Smooth muscle cell (in vitro differentiated cells): Measurements from ENCODE around the gene BMAL2. TPM values are rescaled to one million over a fixed set of nuclear protein-coding genes. Genes with fewer than 3 reads are reported as not detected.

ENCODE experiments used
- DNase-seq: peaks from one replicate; lab custom pipeline; 2025; ENCODE audit not compliant: unreplicated experiment; lab: John Stamatoyannopoulos, UW
- H2AFZ ChIP-seq: fragments of 200-600 bp; sonication (generic); 2 replicates; pipeline ENCODE4 v1.6.0; 2016; ENCODE audit warnings: antibody characterized with exemption, low read depth, mild to moderate bottlenecking
- H3F3A ChIP-seq: fragments of 200-600 bp; sonication (generic); 2 replicates; pipeline ENCODE4 v1.6.0; 2017; ENCODE audit warnings: antibody characterized with exemption, low read depth
- H3K27ac ChIP-seq: fragments of 200-600 bp; sonication (generic); 2 replicates; pipeline ENCODE4 v1.5.1; 2016; ENCODE audit warnings: low read depth, mild to moderate bottlenecking
- H3K27me3 ChIP-seq: fragments of 200-600 bp; sonication (generic); 2 replicates; pipeline ENCODE4 v1.6.1; 2016; ENCODE audit warnings: low read depth, mild to moderate bottlenecking
- H3K36me3 ChIP-seq: fragments of 200-600 bp; sonication (generic); 2 replicates; pipeline ENCODE4 v1.5.1; 2016; ENCODE audit warnings: low read depth
- H3K4me1 ChIP-seq: fragments of 200-600 bp; sonication (generic); 2 replicates; pipeline ENCODE4 v1.5.1; 2016; ENCODE audit warnings: low read depth
- H3K4me2 ChIP-seq: fragments of 200-600 bp; sonication (generic); 2 replicates; pipeline ENCODE4 v1.6.0; 2016; ENCODE audit warnings: mild to moderate bottlenecking
- H3K4me3 ChIP-seq: fragments of 200-600 bp; sonication (generic); 2 replicates; pipeline ENCODE4 v1.5.1; 2016; ENCODE audit warnings: mild to moderate bottlenecking
- H3K79me2 ChIP-seq: fragments of 200-600 bp; sonication (generic); 2 replicates; pipeline ENCODE4 v1.6.0; 2016; ENCODE audit warnings: low read depth, mild to moderate bottlenecking
- H3K9ac ChIP-seq: fragments of 200-600 bp; sonication (generic); 2 replicates; pipeline ENCODE4 v1.6.0; 2016; ENCODE audit warnings: low read depth
- H3K9me3 ChIP-seq: fragments of 200-600 bp; sonication (generic); replicated peaks from 2 replicates; pipeline ENCODE4 v1.5.1; 2016; ENCODE audit warnings: low read depth
- H4K20me1 ChIP-seq: fragments of 200-600 bp; sonication (generic); 2 replicates; pipeline ENCODE4 v1.6.0; 2016; ENCODE audit warnings: low read depth
- WGBS: methylation state at CpG from one replicate; pipeline ENCODE4 v1.1.7; 2016; ENCODE audit warnings: low lambda C conversion rate; 5-methylcytosine and 5-hydroxymethylcytosine counted together
- polyA plus RNA-seq: library from polyadenylated mRNA; unstranded; fragments of >200 nt; fragmentation: Nextera tagmentation; extraction: Ambion mirVana; gene quantifications from 2 replicates; pipeline ENCODE4 v1.2.1, GENCODE V29; 2016
- total RNA-seq: library from RNA; depleted of rRNA; stranded (reverse); fragments of >200 nt; gene quantifications from 2 replicates; pipeline ENCODE4 v1.2.3, GENCODE V29; 2014
- TF ChIP-seq, protein P1 (sequence below): fragments of 200-600 bp; sonication (generic); IDR thresholded peaks from 2 replicates; pipeline ENCODE4 v1.5.1; 2017; ENCODE audit warnings: borderline replicate concordance, mild to moderate bottlenecking, antibody characterized with exemption; ENCODE audit not compliant: insufficient read depth, poor library complexity, severe bottlenecking

BMAL2 gene
- total and polyA plus RNA-seq, 2 experiments from 2014 or later: 6.2 to 13.6 TPM

DNA sequence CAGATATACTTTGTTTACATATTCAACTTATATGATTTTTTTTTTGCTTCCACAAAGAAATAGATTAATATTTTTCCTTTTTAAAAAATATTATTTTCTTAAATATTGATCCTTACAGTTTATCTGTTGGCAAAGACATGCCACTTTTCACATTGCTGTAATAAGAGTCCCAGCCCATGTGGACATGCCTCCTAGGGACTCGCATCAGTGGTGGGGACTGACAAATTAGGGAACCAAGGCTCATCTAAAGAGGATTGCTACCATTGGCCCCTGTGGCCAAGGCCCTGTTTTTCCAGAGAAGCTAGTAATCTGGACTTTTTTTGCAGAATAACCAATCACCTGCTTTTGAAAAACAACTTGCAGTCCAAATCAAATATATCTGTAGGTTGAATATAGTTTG, 27.8 kb upstream of the BMAL2 start:
- H3K9ac ChIP-seq: no peak overlapping the region
- no peaks in the 10 kb centered on the region for H3K4me1 ChIP-seq
- H4K20me1 ChIP-seq: peaks cover 50% of the 10 kb centered on the region
- peak overlapping the region; percentile 49 for H3K27ac ChIP-seq
- H3K79me2 ChIP-seq: peaks cover 55% of the 10 kb centered on the region
- H3F3A ChIP-seq: peaks cover 21% of the 10 kb centered on the region
- H3K4me3 ChIP-seq: no peak overlapping the region
- no peak overlapping the region for H3K4me2 ChIP-seq
- no peak overlapping the region for H2AFZ ChIP-seq
- H3K9me3 ChIP-seq: no peaks in the 10 kb centered on the region
- TF ChIP-seq, protein P1, sequence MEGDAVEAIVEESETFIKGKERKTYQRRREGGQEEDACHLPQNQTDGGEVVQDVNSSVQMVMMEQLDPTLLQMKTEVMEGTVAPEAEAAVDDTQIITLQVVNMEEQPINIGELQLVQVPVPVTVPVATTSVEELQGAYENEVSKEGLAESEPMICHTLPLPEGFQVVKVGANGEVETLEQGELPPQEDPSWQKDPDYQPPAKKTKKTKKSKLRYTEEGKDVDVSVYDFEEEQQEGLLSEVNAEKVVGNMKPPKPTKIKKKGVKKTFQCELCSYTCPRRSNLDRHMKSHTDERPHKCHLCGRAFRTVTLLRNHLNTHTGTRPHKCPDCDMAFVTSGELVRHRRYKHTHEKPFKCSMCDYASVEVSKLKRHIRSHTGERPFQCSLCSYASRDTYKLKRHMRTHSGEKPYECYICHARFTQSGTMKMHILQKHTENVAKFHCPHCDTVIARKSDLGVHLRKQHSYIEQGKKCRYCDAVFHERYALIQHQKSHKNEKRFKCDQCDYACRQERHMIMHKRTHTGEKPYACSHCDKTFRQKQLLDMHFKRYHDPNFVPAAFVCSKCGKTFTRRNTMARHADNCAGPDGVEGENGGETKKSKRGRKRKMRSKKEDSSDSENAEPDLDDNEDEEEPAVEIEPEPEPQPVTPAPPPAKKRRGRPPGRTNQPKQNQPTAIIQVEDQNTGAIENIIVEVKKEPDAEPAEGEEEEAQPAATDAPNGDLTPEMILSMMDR: no peak
- 94% methylated on average over 1 of the region's 1 CpG for WGBS
- H3K27me3 ChIP-seq: no peaks in the 10 kb centered on the region
- no peak for DNase-seq
- H3K36me3 ChIP-seq: peaks cover 29% of the 10 kb centered on the region

DNA sequence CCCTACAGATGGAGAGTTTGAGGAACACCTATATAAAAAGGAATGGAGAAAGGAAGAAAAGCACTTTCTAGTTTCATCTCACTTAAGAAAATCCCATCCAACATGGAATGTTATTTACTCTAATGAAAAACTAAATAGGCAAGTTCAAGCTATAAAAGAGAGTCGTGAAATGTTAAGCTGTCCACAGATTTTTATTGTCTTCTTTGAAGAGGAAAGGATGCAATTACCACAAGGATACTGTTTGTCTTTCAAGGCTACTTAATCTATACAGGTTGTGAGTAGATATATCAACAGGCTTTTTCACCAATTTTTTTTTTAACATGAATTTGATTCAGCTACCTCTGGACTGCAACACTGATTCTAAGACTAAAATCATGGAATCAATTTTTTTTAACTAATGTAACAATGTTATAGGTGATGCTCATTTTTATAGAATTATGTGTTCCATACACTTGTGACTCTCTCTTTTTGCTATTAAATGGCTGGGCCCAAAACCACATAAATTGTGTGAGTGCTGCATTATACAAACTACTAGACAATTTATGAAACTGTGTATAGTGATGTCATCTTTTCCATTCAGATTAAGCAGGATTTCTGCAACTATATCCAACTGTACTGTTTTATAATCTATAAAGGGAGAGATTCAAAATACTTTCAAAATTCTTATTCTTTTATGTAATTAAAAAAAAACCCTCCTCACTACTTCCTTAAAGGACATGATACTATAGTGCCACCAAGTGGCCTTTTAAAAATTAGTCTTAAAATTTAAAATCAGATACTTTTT, 26.8 kb upstream of the BMAL2 start:
- no peak overlapping the region for H3K4me3 ChIP-seq
- DNase-seq: no peak
- H2AFZ ChIP-seq: no peak overlapping the region
- TF ChIP-seq, protein P1: peak; percentile 58
- H4K20me1 ChIP-seq: peaks cover 58% of the 10 kb centered on the region
- no peaks in the 10 kb centered on the region for H3K9me3 ChIP-seq
- no peak overlapping the region for H3K9ac ChIP-seq
- peaks cover 21% of the 10 kb centered on the region for H3F3A ChIP-seq
- H3K27me3 ChIP-seq: no peaks in the 10 kb centered on the region
- WGBS: 27% methylated on average over 1 of the region's 1 CpG
- H3K36me3 ChIP-seq: peaks cover 32% of the 10 kb centered on the region
- H3K4me1 ChIP-seq: no peaks in the 10 kb centered on the region
- no peak overlapping the region for H3K4me2 ChIP-seq
- H3K79me2 ChIP-seq: peaks cover 50% of the 10 kb centered on the region
- H3K27ac ChIP-seq: peak overlapping the region; percentile 49

DNA sequence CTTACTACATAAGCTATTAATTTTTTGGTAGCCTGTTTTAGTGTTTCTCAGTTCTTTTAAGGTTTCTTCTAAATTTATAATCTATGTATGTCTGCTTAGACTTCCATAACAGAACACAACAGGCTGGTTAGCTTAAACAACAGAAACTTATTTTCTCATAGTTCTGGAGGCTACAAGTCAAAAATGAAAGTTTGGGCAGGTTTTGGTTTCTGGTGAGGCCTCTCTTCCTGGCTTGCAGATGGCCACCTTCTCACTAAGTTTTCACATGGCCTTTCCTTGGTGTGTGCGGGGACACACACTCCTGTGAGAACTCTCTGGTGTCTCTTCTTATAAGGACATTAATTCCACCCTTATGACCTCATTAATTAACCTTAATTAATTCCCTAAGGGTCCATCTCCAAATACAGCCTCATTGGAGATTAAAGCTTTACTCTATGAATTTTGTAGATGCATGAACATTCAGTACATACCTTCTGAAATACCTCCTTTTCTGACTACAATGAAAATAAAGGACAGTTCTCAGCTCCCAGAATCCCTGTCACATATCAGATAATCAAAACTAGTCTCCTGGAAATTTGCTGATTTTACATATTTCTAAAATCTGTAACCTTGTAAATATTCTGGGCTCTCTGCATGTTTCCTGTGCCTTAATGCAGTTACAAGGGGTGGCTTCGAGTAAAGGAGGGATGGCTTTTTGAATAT, 23.2 kb upstream of the BMAL2 start:
- TF ChIP-seq, protein P1: no peak
- peaks cover 58% of the 10 kb centered on the region for H3K36me3 ChIP-seq
- no peaks in the 10 kb centered on the region for H3K27me3 ChIP-seq
- H3F3A ChIP-seq: peaks cover 12% of the 10 kb centered on the region
- no peak overlapping the region for H2AFZ ChIP-seq
- H3K9ac ChIP-seq: no peak overlapping the region
- peak overlapping the region; percentile 9 for H3K27ac ChIP-seq
- no peaks in the 10 kb centered on the region for H3K4me1 ChIP-seq
- H3K9me3 ChIP-seq: no peaks in the 10 kb centered on the region
- peaks cover 48% of the 10 kb centered on the region for H4K20me1 ChIP-seq
- DNase-seq: no peak
- no peak overlapping the region for H3K4me3 ChIP-seq
- WGBS: 95% methylated on average over 2 of the region's 2 CpGs
- no peak overlapping the region for H3K4me2 ChIP-seq
- peaks cover 33% of the 10 kb centered on the region for H3K79me2 ChIP-seq
